Transverse colon (tissue), 4 donors: ENCODE results near the gene CTU1. TPM values are rescaled to one million over a fixed set of nuclear protein-coding genes. Genes with fewer than 3 reads are reported as not detected.
"Not testable (repeated sequence)": the region's sequence is repeated elsewhere in the genome, so short reads cannot be mapped to it uniquely, and the experiment has no call there.

ENCODE experiments used
- DNase-seq: peaks from one replicate; pipeline ENCODE4 v3.0.0-alpha.2; 2019
- H3K27ac ChIP-seq, 4 donors: fragments of 200-600 bp; sonication (generic); 2 replicates each; pipeline ENCODE4 v1.5.1; 2016 to 2018; ENCODE audit warnings: inconsistent platforms in 4 of 4
- H3K27me3 ChIP-seq: fragments of 200-600 bp; sonication (generic); 2 replicates; pipeline ENCODE4 v1.5.1; 2017; ENCODE audit warnings: inconsistent platforms
- H3K36me3 ChIP-seq, 4 donors: fragments of 200-600 bp; sonication (generic); 2 replicates each; pipeline ENCODE4 v1.5.1; 2017 to 2019; ENCODE audit warnings: inconsistent platforms in 4 of 4
- H3K4me1 ChIP-seq, 4 donors: fragments of 200-600 bp; sonication (generic); 2 replicates each; pipeline ENCODE4 v1.5.1; 2017 to 2020; ENCODE audit warnings: inconsistent platforms in 4 of 4
- H3K4me3 ChIP-seq, 4 donors: fragments of 200-600 bp; sonication (generic); 1 replicate in 1 of 4; 2 replicates in 3 of 4; pipeline versions ENCODE4 v1.5.1 to v1.6.1; 2017 to 2019; ENCODE audit warnings: inconsistent platforms in 4 of 4
- H3K9me3 ChIP-seq, 2 donors: fragments of 200-600 bp; sonication (generic); 2 replicates each; pipeline ENCODE4 v1.5.1; 2017 to 2019; ENCODE audit warnings: inconsistent platforms in 2 of 2
- EP300 ChIP-seq: sonication (generic); formaldehyde crosslinking; IDR thresholded peaks from one replicate; pipeline ENCODE4 v1.6.1; 2017; ENCODE audit warnings: antibody characterized with exemption, low read depth
- POLR2A ChIP-seq: fragments of 450-650 bp; IDR thresholded peaks from one replicate; pipeline ENCODE4 v1.6.1; 2016; ENCODE audit warnings: antibody characterized with exemption, mild to moderate bottlenecking, moderate library complexity
- POLR2AphosphoS5 ChIP-seq, 3 donors: sonication (generic); formaldehyde crosslinking; IDR thresholded peaks; one replicate each; pipeline ENCODE4 v1.6.1; 2016; ENCODE audit warnings: antibody characterized with exemption in 3 of 3
- WGBS, 2 donors: methylation state at CpG; one replicate each; pipeline ENCODE4 v1.1.5; 2018; ENCODE audit warnings: low coverage in 1 of 2; 5-methylcytosine and 5-hydroxymethylcytosine counted together
- in situ Hi-C, 4 donors: fragments of 200-750 bp; cut with MboI; loops; one replicate each; pipeline versions ENCODE4 v1.15.0 to v1.15.1; 2017; ENCODE audit warnings: low sequenced_read_pairs in 3 of 4, low pct_ligation_motif_present in 1 of 4, low pct_unique_long_range_greater_than_20kb in 1 of 4
- intact Hi-C: fragments of 100-400 bp; cut with DNase I; formaldehyde crosslinking; loops from one replicate; pipeline ENCODE4 v1.15.1; 2023; ENCODE audit warnings: low total_unique reads
- total RNA-seq, 4 donors: library from RNA; depleted of rRNA; stranded (reverse); fragments of >200 nt; gene quantifications; one replicate each; pipeline ENCODE4 v1.1.0, GENCODE V29; 2016
- TF ChIP-seq, protein P1 (sequence below), 5 experiments: fragments of 200-600 bp in 3 of 5; fragments of 450-650 bp in 2 of 5; sonication (generic) in 3 of 5; IDR thresholded peaks; 1 replicate in 2 of 5; 2 replicates in 3 of 5; pipeline ENCODE4 v1.5.1; 2016 to 2017; ENCODE audit warnings: antibody characterized with exemption in 5 of 5, inconsistent platforms in 3 of 5, mild to moderate bottlenecking in 2 of 5, moderate library complexity in 1 of 5

The CTU1 gene
- total RNA-seq, 4 donors from 2014 or later = 3.4 to 35.4 (median 7.3) TPM

DNA sequence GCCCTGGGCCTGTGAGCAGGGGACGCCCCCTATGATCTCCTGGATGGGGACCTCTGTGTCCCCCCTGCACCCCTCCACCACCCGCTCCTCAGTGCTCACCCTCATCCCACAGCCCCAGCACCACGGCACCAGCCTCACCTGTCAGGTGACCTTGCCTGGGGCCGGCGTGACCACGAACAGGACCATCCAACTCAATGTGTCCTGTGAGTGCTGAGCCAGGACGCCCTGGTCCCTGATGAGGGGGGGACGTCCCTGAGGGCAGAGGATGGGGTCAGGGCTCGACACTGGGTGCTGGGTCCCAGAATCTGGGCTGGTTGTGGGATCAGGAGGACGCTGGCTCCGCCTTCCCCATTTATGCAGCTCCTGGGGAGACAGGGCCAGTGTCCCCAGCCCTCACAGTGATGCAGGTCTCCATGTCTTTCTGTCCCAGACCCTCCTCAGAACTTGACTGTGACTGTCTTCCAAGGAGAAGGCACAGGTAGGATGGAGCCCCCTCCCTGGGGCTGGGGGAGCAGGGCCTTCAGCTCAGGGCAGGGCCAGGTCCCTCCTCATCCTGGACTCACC, 36.4 kb upstream of the CTU1 start:
- Histone ChIP-seq H3K9me3 (no peaks in the 10 kb centered on the region), H3K36me3 (no peaks in the 10 kb centered on the region), H3K4me1 (no peaks in the 10 kb centered on the region), H3K27ac (no peak overlapping the region), H3K4me3 (no peak overlapping the region), H3K27me3 (peaks cover 8% of the 10 kb centered on the region)
- intact Hi-C loops = no loop called here
- in situ Hi-C loops = no loop called here
- TF ChIP-seq POLR2A (no peak), POLR2AphosphoS5 (IDR thresholded peaks at IDR 0.05) (no peak), EP300 (no peak)
- TF ChIP-seq, protein P1, sequence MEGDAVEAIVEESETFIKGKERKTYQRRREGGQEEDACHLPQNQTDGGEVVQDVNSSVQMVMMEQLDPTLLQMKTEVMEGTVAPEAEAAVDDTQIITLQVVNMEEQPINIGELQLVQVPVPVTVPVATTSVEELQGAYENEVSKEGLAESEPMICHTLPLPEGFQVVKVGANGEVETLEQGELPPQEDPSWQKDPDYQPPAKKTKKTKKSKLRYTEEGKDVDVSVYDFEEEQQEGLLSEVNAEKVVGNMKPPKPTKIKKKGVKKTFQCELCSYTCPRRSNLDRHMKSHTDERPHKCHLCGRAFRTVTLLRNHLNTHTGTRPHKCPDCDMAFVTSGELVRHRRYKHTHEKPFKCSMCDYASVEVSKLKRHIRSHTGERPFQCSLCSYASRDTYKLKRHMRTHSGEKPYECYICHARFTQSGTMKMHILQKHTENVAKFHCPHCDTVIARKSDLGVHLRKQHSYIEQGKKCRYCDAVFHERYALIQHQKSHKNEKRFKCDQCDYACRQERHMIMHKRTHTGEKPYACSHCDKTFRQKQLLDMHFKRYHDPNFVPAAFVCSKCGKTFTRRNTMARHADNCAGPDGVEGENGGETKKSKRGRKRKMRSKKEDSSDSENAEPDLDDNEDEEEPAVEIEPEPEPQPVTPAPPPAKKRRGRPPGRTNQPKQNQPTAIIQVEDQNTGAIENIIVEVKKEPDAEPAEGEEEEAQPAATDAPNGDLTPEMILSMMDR (IDR thresholded peaks at IDR 0.05) = no peak
- 81% methylated on average over 10 of the region's 11 CpGs; no CpG with 5 or more reads in 1 of the 2 donors for WGBS, 2 donors
- no peak for DNase-seq

DNA sequence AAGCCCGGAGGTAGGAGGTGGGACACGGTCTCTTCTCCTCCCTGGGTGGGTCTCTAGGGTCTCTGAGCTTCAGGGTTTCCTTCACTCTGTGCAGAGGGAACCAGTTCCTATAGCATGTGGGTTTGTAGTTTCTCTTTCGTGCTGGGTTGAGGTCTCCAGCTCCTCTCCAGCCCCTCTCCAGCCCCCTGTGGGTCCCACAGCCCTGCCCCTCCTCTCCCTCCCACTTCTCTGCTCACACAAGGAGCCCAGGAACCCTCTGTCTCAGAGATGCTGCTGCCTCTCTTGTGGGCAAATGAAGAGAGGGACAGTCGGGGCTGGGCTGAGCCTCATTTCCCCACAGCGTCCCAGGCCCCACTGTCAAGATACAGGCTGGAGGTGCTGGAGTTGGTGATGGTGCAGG, 35.3 kb upstream of the CTU1 start:
- DNase-seq = no peak
- intact Hi-C loops = no loop called here
- TF ChIP-seq, protein P1 (IDR thresholded peaks at IDR 0.05) = no peak
- TF ChIP-seq POLR2AphosphoS5 (IDR thresholded peaks at IDR 0.05) (no peak), EP300 (no peak), POLR2A (no peak)
- in situ Hi-C loops = no loop called here
- Histone ChIP-seq H3K4me1 (no peaks in the 10 kb centered on the region), H3K4me3 (no peak overlapping the region), H3K9me3 (no peaks in the 10 kb centered on the region), H3K27ac (no peak overlapping the region), H3K27me3 (peaks cover 8% of the 10 kb centered on the region), H3K36me3 (no peaks in the 10 kb centered on the region)
- WGBS, 2 donors = 86% methylated on average over 4 of the region's 5 CpGs; no CpG with 5 or more reads in 1 of the 2 donors

DNA sequence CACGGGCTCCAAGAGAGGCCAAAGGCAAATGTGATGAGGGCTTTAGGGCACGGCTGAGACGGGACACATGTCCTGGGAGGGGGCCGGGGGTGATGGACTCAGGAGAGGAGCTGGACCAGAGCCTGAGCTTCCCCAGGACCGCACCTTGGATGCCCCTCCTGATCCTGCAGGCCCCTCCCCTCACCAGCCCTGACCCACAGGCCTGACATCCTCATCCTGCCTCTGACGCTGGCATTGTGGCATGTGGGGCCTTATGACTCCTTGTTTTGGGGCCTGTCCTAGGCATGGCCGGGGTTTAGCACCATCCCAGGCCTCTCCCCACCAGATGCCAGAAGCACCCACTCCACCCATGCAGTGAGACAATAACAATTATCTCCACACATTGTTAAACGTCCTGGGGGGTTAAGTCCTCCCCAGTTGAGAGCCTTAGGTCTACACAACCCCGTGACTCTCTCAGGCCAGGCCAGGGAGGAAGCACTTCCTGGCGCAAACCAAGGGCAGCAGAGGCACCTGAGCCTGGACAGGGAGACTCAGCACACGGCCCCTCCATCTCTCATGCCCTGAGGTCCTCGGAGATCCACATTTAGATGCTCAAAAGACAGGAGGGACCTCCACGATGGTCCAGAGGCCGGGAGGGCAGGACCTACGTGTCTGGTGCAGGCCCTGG, 34.7 kb upstream of the CTU1 start:
- H3K36me3 ChIP-seq, H3K4me1 ChIP-seq: not testable (repeated sequence)

DNA sequence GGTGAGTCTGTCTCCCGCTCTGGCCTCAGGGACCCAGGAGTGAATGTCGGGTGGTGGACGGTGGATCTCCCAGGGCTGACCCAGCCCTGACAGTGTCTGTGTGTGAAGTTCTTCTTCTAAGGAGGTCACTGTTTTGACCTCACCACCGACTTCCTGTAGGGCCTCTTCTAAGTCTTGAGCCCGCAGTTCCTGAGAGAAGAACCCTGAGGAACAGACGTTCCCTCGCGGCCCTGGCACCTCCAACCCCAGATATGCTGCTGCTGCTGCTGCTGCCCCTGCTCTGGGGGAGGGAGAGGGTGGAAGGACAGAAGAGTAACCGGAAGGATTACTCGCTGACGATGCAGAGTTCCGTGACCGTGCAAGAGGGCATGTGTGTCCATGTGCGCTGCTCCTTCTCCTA, 33.9 kb upstream of the CTU1 start, which contains the start of gene SIGLEC7:
TSS of gene SIGLEC7 (plus strand) at position 183 of the 400 bp plus-strand sequence. CDS start at position 252, 69 bp downstream.
- TF ChIP-seq POLR2AphosphoS5 (IDR thresholded peaks at IDR 0.05) = peak in 1 of 3 donors; percentile 36
- TF ChIP-seq, protein P1 (IDR thresholded peaks at IDR 0.05) = no peak
- TF ChIP-seq EP300 = no peak
- intact Hi-C loops (no loop called here), in situ Hi-C loops (no loop called here)
- H3K9me3 ChIP-seq = no peaks in the 10 kb centered on the region
- H3K27ac ChIP-seq = peak within 1 kb of the TSS; percentile 1 to 47 (median 36)
- no peak within 1 kb of the TSS for H3K4me3 ChIP-seq
- WGBS, 2 donors = 65% methylated on average over 14 of the region's 14 CpGs; no CpG with 5 or more reads in 1 of the 2 donors
- H3K4me1 ChIP-seq = no peaks in the 10 kb centered on the region
- H3K27me3 ChIP-seq = peaks cover 18% of the 10 kb centered on the region
- no peaks in the 10 kb centered on the region for H3K36me3 ChIP-seq
- DNase-seq = peak; percentile 22

More for the DNA sequence above, 34.7 kb upstream of the CTU1 start:
- intact Hi-C loops, in situ Hi-C loops, H3K4me3 ChIP-seq, DNase-seq, H3K9me3 ChIP-seq: not testable (repeated sequence)
- peak overlapping the region in 1 of 4 donors; percentile 41 for H3K27ac ChIP-seq
- peaks cover 11% of the 10 kb centered on the region for H3K27me3 ChIP-seq
- 62 to 100% methylated on average over 1 to 12 of the region's 15 CpGs for WGBS, 2 donors
